ENCODE results near the gene EML3.
A peak's percentile ranks its signal among the peaks of the same experiment; 100 is the strongest.
"Not testable (repeated sequence)": the region's sequence is repeated elsewhere in the genome, so short reads cannot be mapped to it uniquely, and the experiment has no call there.

Gene EML3

GRCh38 chr11:62612366-62613290, at the start of gene EML3, which contains the start of gene ROM1:
EML3 (minus strand) TSS chr11:62612775; CDS start chr11:62612457, 318 bp downstream.
ROM1 (plus strand) TSS chr11:62613257; CDS start chr11:62613282, 25 bp downstream.
- peak; percentile 90 for DNase-seq

DNA sequence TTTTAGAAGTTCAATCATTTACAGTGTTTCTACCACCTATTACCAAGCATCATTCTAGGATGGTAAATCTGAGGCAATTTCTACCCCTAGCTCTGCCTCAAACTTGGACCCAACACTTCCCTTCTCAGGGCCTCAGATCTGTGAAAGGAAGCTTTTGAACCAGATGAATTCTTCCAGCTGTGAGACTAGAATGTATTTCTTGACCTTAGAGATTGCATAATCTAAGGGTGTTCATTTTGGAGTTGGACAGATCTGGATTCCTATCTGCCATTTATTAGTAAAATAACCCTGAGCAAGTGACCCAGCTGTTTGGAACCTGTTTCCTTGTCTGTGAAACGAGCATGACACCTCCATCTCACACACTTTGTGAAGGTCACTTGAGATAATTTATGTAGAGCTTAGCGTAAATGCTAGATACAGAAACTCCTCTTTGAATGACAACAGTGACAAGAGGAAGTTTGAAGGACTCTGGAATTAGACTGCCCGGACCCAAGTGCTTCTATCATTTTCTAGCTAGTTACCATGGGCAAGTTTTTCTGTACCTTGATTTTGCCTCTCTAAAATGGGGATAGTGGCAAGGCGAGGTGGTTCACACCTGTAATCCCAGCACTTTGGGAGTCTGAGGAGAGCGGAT, 44.3 kb upstream of the EML3 start:
- DNase-seq: no peak

- DNase-seq: no peak
Measured at GRCh38 chr11:62654297-62654696, 41.7 kb upstream of the EML3 start.

- no peak for DNase-seq
Measured at GRCh38 chr11:62652161-62653006, 39.8 kb upstream of the EML3 start.

GRCh38 chr11:62650283-62650682, 37.7 kb upstream of the EML3 start:
- DNase-seq: not testable (repeated sequence)

GRCh38 chr11:62649486-62649885, 36.9 kb upstream of the EML3 start:
- no peak for DNase-seq

GRCh38 chr11:62648967-62649364, 36.4 kb upstream of the EML3 start:
- no peak for DNase-seq

GRCh38 chr11:62648185-62648966, 35.8 kb upstream of the EML3 start:
- no peak for DNase-seq

DNA sequence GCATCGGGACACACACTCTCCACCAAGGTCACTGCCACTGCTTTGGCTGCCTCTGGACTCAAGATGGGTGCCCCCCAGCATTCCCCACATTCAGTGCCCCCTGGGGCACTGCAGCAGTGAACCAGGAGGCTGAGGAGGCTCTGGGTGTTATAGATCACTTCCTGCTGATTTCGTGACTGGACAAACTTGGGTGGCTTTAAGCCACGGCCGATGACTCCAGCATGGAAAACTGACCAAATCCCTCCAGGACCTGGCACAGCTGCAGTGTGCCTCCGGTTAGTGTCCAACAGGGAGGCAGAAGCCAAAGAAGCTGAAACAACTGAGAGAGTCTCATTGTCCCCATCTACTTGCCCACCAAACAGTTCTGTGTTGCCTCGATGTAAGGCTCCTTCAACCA, 35.0 kb upstream of the EML3 start:
- no peak for DNase-seq

DNA sequence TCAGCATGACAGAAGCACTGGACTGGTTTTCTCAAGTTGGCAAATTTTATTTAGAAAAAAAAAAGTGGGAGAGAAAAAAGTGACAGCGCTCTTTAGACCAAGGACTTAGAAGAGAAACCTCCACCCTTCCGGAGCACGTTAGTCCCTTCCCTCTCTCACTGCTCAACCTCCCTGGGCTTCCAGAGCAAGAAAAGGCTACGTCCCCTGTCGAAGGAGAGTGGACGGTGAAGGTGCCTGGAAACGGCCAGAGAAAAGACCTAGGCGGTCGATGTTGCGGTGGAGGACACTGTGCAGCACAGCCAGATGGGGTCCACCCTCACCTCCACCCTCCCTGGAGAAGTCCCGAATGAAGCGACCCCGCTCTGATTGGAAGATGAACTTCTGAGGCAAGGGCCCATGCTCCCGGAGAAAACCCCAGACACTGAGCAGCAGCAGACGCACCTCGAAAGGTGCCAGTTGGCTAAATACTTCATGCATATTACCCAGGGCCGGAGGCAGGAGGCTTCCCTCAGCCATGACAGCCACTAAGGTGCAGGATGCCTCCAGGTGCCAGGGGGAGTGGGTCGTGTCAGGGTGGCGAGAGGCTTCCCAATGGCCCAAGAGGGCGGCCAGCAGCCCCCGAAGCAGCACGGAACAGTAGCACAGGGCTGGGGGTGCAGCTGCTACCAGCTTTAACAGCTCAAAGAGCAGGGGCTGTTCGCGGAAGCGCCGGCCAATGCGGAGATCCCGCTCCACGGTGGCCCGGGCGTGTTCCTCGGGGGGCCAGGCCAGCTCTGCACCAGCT, 34.4 kb upstream of the EML3 start:
- DNase-seq: no peak

GRCh38 chr11:62645946-62646824, 33.6 kb upstream of the EML3 start, which contains the start of gene GANAB:
GANAB (minus strand) TSS chr11:62646613; CDS start chr11:62646599, 14 bp downstream.
- peak; percentile 99 for DNase-seq

DNA sequence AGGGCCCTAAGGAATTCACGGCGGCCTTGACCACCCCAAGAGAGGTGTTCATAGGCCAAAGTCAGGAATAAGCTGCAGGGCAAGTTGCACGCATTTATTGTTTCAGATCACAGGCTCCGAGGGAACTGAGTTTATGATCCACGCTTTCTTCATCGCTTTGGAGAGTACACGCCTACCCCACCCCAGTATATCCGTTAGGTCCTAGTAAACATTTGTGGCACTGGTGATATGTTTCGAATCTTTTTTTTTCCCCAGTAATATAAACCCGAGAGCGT, 33.0 kb upstream of the EML3 start:
- DNase-seq: no peak

GRCh38 chr11:62644220-62644619, 31.6 kb upstream of the EML3 start:
- no peak for DNase-seq

GRCh38 chr11:62632492-62632891, 19.9 kb upstream of the EML3 start:
- DNase-seq: no peak

- no peak for DNase-seq
Measured at GRCh38 chr11:62627713-62628112, 15.1 kb upstream of the EML3 start.

GRCh38 chr11:62622476-62623089, 10.0 kb upstream of the EML3 start:
- DNase-seq: no peak

- DNase-seq: peak; percentile 93
Measured at GRCh38 chr11:62621567-62622470, 9.2 kb upstream of the EML3 start, which contains the start of gene B3GAT3. B3GAT3 (minus strand) TSS chr11:62621986; CDS start chr11:62621947, 39 bp downstream.

DNA sequence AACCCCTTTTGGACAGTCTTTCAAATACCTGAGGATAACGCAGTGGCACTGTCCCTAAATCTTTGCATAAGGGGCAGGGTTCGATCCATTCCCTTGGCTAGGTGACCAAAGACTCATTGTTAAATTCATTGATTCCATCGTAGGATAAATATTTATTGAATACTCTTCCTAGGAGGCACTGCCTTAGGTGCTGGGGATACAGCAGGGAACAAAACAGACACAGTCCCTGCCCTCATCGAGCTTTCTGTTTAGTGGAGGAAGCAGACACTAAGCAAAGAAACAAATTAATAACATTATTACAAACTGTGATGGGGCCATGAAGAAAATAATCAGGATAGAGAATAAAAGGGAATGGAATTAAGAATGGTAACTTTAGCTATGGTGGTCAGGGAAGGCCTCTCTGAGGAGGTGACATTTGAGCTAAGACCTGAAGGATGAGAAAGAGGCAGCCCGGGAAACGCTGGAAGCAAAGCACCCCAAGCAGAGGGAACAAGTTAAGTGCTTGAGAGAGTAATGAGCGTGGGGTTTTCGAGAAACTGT, 8.5 kb upstream of the EML3 start:
- DNase-seq: no peak

DNA sequence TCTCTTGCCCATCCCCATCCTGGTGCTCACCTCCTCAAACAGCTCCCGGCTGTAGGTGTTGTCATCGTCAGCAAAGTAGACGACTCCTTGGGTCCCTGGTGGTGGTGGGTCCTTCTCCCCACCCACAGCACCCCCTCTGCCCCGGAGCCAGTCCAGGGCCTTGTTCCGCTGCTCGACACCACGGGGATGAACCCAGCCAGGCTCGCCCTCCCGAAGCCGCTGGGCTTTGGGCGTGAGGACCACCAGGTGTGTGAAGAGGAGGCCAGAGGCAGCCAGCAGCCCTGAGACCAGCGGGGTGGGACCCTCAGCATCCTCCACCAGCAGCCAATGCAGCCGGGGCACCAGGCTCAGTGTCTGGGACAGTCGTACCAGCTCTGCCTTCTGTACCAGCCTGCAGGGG, 4.4 kb upstream of the EML3 start:
- not testable (repeated sequence) for DNase-seq

All from activated naive CD4-positive, alpha-beta T cell treated with anti-CD3 and anti-CD28 coated beads, Interleukin-2, amount 50 U/mL, for 16 hours (primary cell).